Measurements from ENCODE around the gene FGD2.

FGD2 gene

GRCh38 chr6:36970892-36971842 is 34.3 kb upstream of the FGD2 start:
- DNase-seq (ENCODE audit: low read depth in 2 of 3, low spot score in 2 of 3): no peak

GRCh38 chr6:36971921-36972673 is 33.4 kb upstream of the FGD2 start:
- DNase-seq (ENCODE audit: low read depth in 2 of 3, low spot score in 2 of 3): no peak

- no peak for DNase-seq (ENCODE audit: low read depth in 2 of 3, low spot score in 2 of 3)
Measured at GRCh38 chr6:36973190-36973589, 32.3 kb upstream of the FGD2 start.

GRCh38 chr6:36973647-36974046 is 31.8 kb upstream of the FGD2 start:
- DNase-seq (ENCODE audit: low read depth in 2 of 3, low spot score in 2 of 3): no peak

- no peak for DNase-seq (ENCODE audit: low read depth in 2 of 3, low spot score in 2 of 3)
Measured at GRCh38 chr6:36975231-36976006, 30.0 kb upstream of the FGD2 start.

DNA sequence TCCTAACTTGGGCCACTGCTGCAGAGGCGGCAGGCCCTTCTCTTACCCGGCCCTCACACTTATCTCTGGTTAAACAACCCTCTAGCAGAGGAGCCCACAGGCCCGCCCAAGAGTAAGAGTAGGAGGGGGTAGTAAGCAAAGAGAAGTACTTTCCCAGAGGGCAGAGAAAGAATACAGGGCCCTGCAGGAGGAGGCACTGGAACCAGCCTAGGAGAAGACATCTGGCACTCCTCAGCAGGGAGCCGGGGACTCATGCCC is 29.5 kb upstream of the FGD2 start:
- no peak for DNase-seq (ENCODE audit: low read depth in 2 of 3, low spot score in 2 of 3)

GRCh38 chr6:36976509-36976908 is 28.9 kb upstream of the FGD2 start:
- DNase-seq (ENCODE audit: low read depth in 2 of 3, low spot score in 2 of 3): no peak

- no peak for DNase-seq (ENCODE audit: low read depth in 2 of 3, low spot score in 2 of 3)
Measured at GRCh38 chr6:36976931-36977330, 28.5 kb upstream of the FGD2 start.

DNA sequence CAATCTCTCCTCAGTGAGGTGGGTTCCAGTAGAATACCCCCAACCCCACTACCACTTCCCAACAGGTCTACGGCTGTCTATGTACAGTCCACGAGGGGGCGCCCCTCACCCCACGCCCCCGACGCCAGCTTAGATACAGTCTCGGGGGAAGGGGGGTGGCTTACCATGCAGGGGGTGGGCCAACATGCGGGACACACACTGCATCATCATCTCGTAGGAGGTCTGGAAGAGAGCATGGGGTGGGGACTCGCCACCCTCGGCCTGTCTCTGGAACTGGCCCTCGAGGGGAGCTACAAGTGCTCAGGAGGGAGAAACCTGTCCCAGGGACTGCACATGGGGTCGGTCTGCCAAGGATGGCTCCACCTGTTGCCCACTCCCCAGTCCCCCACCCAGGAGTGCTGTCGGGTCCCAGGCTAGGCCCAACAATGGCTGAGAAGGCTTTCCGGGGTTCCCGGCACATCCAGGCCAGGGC is 27.9 kb upstream of the FGD2 start:
- no peak for DNase-seq (ENCODE audit: low read depth in 2 of 3, low spot score in 2 of 3)

DNA sequence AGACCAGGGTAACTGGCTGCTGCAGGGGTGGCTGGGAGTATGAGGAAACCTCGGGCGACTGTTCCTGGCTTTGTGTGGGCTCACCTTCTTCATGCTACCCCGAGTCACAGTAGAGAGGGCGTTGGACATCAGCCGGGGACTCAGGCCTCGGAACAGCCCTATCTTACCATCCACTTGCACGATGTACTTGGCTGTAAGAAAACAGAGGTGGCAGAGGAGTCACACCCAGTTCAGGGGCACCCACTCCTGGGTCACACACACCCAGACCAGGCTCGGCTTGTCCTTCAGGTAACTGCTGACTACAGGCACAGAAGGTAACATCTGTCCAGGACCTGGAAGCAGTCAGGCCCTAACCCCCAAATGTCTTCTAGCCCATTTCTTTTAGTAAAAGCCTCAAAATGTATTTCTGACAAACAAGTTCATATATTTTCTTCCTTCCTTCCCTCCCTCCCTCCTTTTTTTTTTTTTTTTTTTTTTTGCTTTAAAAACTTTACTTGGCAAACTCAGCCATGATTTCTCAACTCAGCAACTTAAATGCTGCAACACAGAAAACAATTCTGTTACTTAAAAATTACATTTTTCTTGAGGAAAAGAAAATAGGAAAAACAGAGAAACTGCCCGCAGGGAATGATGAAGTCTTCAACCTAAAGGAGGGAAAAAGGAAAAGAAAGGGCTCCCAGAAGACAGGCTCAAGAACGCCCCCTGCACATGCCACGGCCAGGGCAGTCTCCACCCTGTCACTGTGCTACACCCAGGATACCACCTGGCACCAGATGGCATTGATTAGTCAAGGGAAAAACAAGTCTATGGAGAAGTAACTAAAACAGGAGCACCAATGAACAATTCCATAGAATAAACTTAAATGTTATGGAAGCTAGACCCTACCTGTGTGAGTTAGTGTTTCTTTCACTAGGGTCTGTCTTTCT is 26.8 kb upstream of the FGD2 start:
- DNase-seq (ENCODE audit: low read depth in 2 of 3, low spot score in 2 of 3): no peak

DNA sequence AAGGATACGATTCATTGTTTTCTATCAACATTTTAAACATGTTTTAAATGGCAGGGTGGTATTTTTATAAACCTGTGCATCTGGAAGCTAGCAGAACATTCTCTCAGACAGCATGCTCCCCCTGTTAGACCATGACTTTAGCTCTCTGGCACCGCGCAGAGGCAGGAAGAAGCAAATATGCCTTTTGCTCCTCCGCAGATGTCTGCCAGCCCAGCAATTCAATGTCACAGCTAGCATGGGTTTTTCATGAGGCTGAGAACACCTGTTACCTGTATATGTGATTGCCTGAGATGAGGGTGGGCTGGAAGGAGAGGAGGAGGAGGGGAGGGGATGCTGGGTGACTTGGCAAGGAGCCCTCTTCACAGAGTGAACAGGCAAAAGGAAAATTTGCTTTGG is 26.1 kb upstream of the FGD2 start:
- DNase-seq (ENCODE audit: low read depth in 2 of 3, low spot score in 2 of 3): no peak

DNA sequence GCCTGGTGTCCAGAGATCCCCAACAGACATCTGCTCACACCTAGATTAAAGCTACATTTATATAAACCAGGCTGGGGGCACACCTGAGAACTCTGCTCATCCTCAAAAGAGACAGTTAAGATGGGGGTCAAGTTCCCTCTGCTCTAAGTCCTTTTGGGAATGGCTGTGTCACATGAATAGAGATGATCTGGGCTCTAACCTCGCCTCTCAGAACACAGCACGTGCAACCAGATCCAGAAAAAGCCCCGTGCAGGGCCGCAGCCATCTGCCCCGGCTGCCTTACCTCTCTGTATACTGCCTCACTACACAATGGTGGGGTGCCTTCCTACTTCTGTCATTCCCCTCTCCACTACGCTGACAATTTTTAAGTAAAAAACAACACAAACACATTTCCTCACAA is 25.3 kb upstream of the FGD2 start:
- no peak for DNase-seq (ENCODE audit: low read depth in 2 of 3, low spot score in 2 of 3)

GRCh38 chr6:36980876-36981619 is 24.4 kb upstream of the FGD2 start:
- DNase-seq (ENCODE audit: low read depth in 2 of 3, low spot score in 2 of 3): no peak

DNA sequence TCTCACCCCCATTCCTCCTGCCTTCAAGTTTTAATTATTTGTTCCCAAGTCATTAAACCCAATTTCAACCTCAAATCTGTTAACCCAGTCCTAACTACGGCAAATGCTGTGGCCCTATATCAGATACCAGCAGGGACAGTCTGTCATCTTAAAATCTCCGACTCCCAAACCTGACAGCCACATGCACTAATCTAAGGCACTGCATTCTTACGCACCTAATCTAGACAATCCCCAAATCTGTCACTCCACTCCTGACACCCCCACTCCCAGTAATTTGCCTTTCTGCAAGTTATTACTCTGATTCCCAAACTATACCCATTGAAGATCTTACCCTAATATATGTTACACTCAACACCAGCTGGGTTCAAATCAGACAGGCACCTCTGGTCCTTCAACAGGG is 21.9 kb upstream of the FGD2 start:
- DNase-seq (ENCODE audit: low read depth in 2 of 3, low spot score in 2 of 3): no peak

DNA sequence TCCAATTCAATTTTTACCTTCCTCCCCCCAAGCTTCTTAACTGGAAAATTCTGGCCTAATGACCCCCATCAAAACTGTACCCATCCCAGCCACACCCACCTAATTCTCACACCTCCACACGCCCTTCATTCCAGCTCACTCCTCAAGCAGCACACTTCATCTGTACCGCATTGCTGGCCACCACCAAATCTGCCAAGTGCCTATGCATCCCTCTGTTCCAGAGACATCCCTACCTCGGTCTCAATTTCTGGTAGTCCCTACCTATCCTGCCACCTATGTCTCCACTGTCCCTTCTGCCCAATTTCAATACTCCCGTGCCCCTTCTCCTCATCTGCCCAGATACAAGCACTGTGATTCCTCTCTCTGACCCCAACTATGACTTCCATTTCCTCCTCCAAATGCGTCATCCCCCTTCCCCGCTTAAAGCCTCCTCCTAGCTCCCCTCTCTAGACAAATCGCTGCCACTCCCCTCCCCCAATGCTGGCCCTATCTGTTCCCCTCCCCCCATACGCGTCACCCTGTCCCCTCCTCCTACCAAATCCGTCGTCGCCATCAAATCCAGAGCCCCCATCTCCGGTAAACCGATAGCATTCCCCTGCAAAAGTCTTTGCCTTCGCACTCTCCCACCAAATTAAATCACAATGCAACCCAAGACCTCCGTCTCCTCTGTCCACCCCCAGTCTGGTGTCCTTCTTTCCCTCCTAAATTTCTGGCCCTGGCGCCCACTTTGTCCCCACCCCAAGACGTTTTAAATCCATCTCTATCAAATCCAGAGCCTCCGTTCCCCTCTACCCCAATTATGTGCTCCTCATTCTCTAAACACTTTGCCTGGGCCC is 20.7 kb upstream of the FGD2 start:
- peak in 2 of 3 experiments; percentile 13 to 33 for DNase-seq (ENCODE audit: low read depth in 2 of 3, low spot score in 2 of 3)

DNA sequence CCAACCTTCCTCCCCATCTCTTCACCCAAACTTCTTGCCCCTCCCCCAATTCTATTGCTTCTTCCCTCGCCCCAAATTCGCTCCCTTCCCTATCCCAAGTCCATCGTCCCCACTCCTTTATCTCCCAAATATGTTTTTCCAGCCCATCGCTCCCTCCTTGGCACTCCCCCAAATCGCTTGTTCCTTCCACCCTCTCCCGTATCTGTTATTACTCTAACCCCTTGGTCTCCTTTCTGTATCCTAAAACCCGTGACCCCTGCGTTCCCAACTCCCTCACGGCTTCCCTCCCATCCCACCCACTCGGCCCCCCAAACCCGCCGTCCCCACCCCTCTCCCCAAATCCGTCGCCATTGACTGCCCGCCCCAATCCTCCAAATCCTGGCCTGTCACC is 20.0 kb upstream of the FGD2 start:
- DNase-seq (ENCODE audit: low read depth in 2 of 3, low spot score in 2 of 3): no peak

GRCh38 chr6:36985808-36986703 is 19.4 kb upstream of the FGD2 start, which contains the start of gene MTCH1:
Gene MTCH1, minus strand, starts transcription at chr6:36986196. Its CDS starts 23 bp downstream, at chr6:36986173.
- DNase-seq (ENCODE audit: low read depth in 2 of 3, low spot score in 2 of 3): peak; percentile 79 to 85 (median 84)

GRCh38 chr6:36986704-36987047 is 18.8 kb upstream of the FGD2 start:
- DNase-seq (ENCODE audit: low read depth in 2 of 3, low spot score in 2 of 3): no peak
